Activated CD4-positive, alpha-beta T cell treated with anti-CD3 and anti-CD28 coated beads, Interleukin-2, amount 10 ng/mL, durations not matched to agents 24 days and 14 days (primary cell): Measurements from ENCODE around the gene TSPAN3. TPM values are rescaled to one million over a fixed set of nuclear protein-coding genes. Genes with fewer than 3 reads are reported as not detected.

ENCODE experiments used
- DNase-seq: peaks from one replicate; pipeline ENCODE4 v3.0.0; 2022
- H3K27ac Mint-ChIP-seq: one replicate; pipeline ENCODE4 v1.8.0; 2022; ENCODE audit warnings: mild to moderate bottlenecking, mixed read lengths
- H3K27me3 Mint-ChIP-seq: one replicate; pipeline ENCODE4 v1.8.0; 2022; ENCODE audit warnings: mixed read lengths
- H3K36me3 Mint-ChIP-seq: one replicate; pipeline ENCODE4 v1.8.0; 2022; ENCODE audit warnings: low read depth, mild to moderate bottlenecking, mixed read lengths
- H3K4me1 Mint-ChIP-seq: one replicate; pipeline ENCODE4 v1.8.0; 2021; ENCODE audit warnings: mixed read lengths
- H3K4me3 Mint-ChIP-seq: one replicate; pipeline ENCODE4 v1.8.0; 2022; ENCODE audit warnings: mild to moderate bottlenecking, moderate library complexity, mixed read lengths
- H3K9me3 Mint-ChIP-seq: one replicate; pipeline ENCODE4 v1.8.0; 2021; ENCODE audit warnings: mixed read lengths
- intact Hi-C: fragments of 100-400 bp; cut with micrococcal nuclease; formaldehyde crosslinking; loops from one replicate; pipeline ENCODE4 v1.15.1; 2023
- total RNA-seq: library from RNA; stranded (reverse); gene quantifications from 2 replicates; pipeline ENCODE4 v1.2.3, GENCODE V29; 2022

TSPAN3 gene
- total RNA-seq: 41.4 and 43.0 TPM in 2 replicates

DNA sequence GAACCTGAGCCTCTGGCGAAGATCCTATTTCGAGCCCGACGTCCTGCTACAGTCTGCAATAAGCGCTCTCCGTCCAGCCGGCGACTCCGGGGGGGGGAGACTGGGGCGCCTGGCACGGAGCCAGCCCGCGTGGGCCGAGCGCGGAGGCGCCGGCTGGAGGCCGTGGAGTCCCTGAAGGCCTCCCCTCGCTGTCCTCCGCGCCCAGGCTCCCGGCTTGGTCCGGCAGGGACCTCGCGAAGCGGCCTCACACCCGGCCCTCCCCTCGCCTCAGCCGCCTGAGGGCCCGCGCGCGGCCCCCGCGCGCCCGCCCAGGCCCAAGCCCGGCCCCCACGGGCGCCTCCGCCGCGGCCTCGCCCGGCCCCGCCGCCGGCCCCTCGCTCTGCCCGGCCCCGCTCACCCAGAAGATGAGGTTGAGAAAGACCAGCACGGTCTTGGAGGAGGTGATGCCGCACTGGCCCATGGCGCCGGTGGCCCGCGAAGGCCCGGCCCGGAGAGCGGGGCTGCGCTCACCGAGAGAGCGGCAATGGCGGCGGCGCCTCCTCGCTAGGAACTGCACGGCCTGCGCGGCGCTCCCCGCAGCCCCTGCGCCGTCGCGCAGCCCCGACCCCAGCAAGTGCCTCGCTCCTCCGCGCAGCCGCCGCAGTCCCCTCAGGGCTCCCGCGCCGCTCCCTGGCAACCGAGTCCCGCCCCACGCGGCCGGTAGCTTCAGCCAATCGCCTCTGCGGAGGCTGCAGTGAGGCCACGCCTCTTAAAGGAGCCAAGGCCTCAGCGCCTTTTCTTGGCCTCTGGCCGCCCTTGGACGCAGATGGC lies at the start of gene TSPAN3:
Gene TSPAN3 (minus strand): TSS at position 615 of the 810 bp plus-strand sequence. CDS start 155 bp downstream, at position 460.
- DNase-seq: peak; percentile 98
- intact Hi-C loops: no loop called here
- Mint-ChIP-seq H3K4me3 (peak within 1 kb of the TSS; percentile 89), H3K27me3 (peaks cover 21% of the 10 kb centered on the region), H3K36me3 (peaks cover 8% of the 10 kb centered on the region), H3K9me3 (no peaks in the 10 kb centered on the region), H3K27ac (peak within 1 kb of the TSS; percentile 78), H3K4me1 (peaks cover 30% of the 10 kb centered on the region)

DNA sequence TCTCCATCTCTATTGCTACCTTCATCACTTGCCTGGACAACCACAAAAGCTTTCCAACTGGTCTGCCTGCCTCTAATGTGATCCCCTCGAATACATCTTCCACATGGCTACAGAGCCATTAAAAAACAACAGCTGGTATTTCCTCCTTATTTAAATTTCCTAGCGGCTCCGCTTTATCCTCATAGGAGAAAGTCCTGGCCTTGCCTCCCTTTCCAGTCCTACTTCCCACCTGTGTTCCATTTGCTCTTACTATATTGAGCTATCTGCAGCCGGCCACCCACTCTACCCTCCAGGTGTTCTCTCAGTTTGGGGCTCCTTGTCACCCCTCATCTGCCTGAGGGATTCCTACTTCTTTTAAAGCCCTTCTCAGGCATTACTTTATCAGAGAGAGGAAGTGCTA lies 49.7 kb upstream of the TSPAN3 start:
- H3K4me1 Mint-ChIP-seq: peaks cover 16% of the 10 kb centered on the region
- H3K4me3 Mint-ChIP-seq: no peak overlapping the region
- intact Hi-C loops: no loop called here
- H3K27ac Mint-ChIP-seq: no peak overlapping the region
- peaks cover 2% of the 10 kb centered on the region for H3K36me3 Mint-ChIP-seq
- no peak for DNase-seq
- peaks cover 4% of the 10 kb centered on the region for H3K9me3 Mint-ChIP-seq
- peaks cover 2% of the 10 kb centered on the region for H3K27me3 Mint-ChIP-seq

GRCh38 chr15:77119446-77119845 lies 48.5 kb upstream of the TSPAN3 start:
- no peaks in the 10 kb centered on the region for H3K9me3 Mint-ChIP-seq
- intact Hi-C loops: loop anchor here (1.0 to 5.0 kb wide), 3 partner anchors 68 to 424 kb away; no protein-coding TSS in a partner anchor
- H3K4me3 Mint-ChIP-seq: no peak overlapping the region
- DNase-seq: no peak
- H3K4me1 Mint-ChIP-seq: peaks cover 16% of the 10 kb centered on the region
- H3K27ac Mint-ChIP-seq: no peak overlapping the region
- peaks cover 2% of the 10 kb centered on the region for H3K36me3 Mint-ChIP-seq
- H3K27me3 Mint-ChIP-seq: peaks cover 2% of the 10 kb centered on the region

GRCh38 chr15:77118882-77119321 lies 48.0 kb upstream of the TSPAN3 start:
- peaks cover 3% of the 10 kb centered on the region for H3K36me3 Mint-ChIP-seq
- H3K27ac Mint-ChIP-seq: no peak overlapping the region
- DNase-seq: peak; percentile 82
- H3K27me3 Mint-ChIP-seq: peaks cover 2% of the 10 kb centered on the region
- no peaks in the 10 kb centered on the region for H3K9me3 Mint-ChIP-seq
- H3K4me1 Mint-ChIP-seq: peaks cover 14% of the 10 kb centered on the region
- intact Hi-C loops: loop anchor here (1.0 to 5.0 kb wide), 4 partner anchors 68 to 424 kb away; no protein-coding TSS in a partner anchor
- no peak overlapping the region for H3K4me3 Mint-ChIP-seq

DNA sequence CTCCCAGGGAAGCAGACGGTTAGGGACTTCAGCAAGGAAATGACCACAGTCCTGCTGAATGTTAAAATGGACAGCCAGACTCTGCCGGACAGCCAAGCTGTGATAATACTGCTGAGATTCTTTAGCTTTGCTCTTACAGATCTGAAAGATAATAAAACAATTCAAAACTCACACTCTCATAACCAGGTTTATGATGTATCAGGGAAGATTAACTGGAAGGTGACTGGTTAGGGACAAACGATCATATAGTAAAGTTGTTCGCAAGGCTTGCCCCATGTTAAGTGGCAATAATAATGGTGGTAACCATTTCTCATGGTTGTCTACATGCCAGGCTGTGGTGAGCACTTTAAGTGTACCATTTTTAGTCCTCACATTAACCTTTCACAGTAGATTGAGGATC lies 44.3 kb upstream of the TSPAN3 start:
- H3K36me3 Mint-ChIP-seq: peaks cover 2% of the 10 kb centered on the region
- no peak overlapping the region for H3K27ac Mint-ChIP-seq
- H3K4me1 Mint-ChIP-seq: peaks cover 5% of the 10 kb centered on the region
- no peak overlapping the region for H3K4me3 Mint-ChIP-seq
- no peak for DNase-seq
- no peaks in the 10 kb centered on the region for H3K9me3 Mint-ChIP-seq
- peaks cover 2% of the 10 kb centered on the region for H3K27me3 Mint-ChIP-seq
- intact Hi-C loops: loop anchor here (5.0 kb wide), 2 partner anchors 72 to 143 kb away; no protein-coding TSS in a partner anchor

GRCh38 chr15:77112838-77113504 lies 42.1 kb upstream of the TSPAN3 start:
- H3K4me3 Mint-ChIP-seq: no peak overlapping the region
- H3K36me3 Mint-ChIP-seq: peaks cover 2% of the 10 kb centered on the region
- no peak for DNase-seq
- no peak overlapping the region for H3K27ac Mint-ChIP-seq
- H3K4me1 Mint-ChIP-seq: no peaks in the 10 kb centered on the region
- peaks cover 1% of the 10 kb centered on the region for H3K27me3 Mint-ChIP-seq
- intact Hi-C loops: no loop called here
- H3K9me3 Mint-ChIP-seq: no peaks in the 10 kb centered on the region

- Mint-ChIP-seq H3K4me1 (no peaks in the 10 kb centered on the region), H3K4me3 (no peak overlapping the region), H3K27me3 (no peaks in the 10 kb centered on the region), H3K36me3 (peaks cover 2% of the 10 kb centered on the region), H3K9me3 (no peaks in the 10 kb centered on the region), H3K27ac (no peak overlapping the region)
- DNase-seq: no peak
- intact Hi-C loops: no loop called here
These were observed 40.9 kb upstream of the TSPAN3 start for GRCh38 chr15:77111789-77112188.

DNA sequence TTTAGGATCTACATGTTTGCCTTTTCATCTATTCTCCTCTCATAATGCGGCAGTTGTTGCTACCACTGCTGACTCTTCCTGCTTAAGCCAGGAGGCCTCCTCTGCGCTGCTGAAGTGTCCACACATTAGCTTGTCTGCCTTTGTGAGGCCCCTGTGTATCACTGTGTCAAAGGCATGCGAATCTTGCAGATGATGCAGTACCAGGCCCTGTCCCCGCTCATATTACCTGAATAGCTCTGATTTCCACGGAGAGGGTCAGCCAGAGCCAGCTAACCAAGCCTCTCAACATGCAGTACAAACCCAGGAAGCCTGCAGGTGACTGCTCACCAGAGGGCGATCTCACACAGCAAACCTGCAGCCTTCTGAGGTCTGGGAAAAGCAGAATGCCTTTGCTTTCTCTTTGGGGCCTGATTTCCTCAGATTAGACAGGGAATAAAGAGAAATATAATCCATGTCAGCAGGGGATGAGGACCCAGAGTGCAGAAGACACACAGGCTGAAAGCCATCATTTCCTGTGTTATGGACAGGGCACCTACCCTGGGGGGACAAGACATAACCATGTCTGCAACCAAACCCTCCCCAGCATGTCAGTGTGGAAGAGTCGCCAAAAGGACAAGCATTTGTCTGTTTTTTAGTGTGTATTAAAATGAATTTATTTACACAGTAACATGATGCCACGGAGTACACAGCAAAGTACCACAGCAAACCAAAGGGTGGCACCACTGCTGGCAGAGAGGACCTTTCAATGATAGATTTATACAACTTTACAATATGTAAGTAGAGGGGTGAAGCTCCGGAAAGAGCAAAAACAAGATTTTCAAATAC lies 36.8 kb upstream of the TSPAN3 start:
- no peaks in the 10 kb centered on the region for H3K27me3 Mint-ChIP-seq
- no peak overlapping the region for H3K4me3 Mint-ChIP-seq
- no peak overlapping the region for H3K27ac Mint-ChIP-seq
- peak; percentile 84 for DNase-seq
- no peaks in the 10 kb centered on the region for H3K9me3 Mint-ChIP-seq
- H3K36me3 Mint-ChIP-seq: no peaks in the 10 kb centered on the region
- peaks cover 2% of the 10 kb centered on the region for H3K4me1 Mint-ChIP-seq
- intact Hi-C loops: loop anchor here (1.0 kb wide), 1 partner anchor 389 kb away; no protein-coding TSS in a partner anchor

GRCh38 chr15:77107068-77107467 lies 36.2 kb upstream of the TSPAN3 start:
- Mint-ChIP-seq H3K9me3 (no peaks in the 10 kb centered on the region), H3K4me3 (no peak overlapping the region), H3K36me3 (no peaks in the 10 kb centered on the region), H3K27ac (no peak overlapping the region), H3K4me1 (peaks cover 2% of the 10 kb centered on the region), H3K27me3 (no peaks in the 10 kb centered on the region)
- no peak for DNase-seq
- intact Hi-C loops: loop anchor here (1.0 kb wide), 1 partner anchor 389 kb away; no protein-coding TSS in a partner anchor

DNA sequence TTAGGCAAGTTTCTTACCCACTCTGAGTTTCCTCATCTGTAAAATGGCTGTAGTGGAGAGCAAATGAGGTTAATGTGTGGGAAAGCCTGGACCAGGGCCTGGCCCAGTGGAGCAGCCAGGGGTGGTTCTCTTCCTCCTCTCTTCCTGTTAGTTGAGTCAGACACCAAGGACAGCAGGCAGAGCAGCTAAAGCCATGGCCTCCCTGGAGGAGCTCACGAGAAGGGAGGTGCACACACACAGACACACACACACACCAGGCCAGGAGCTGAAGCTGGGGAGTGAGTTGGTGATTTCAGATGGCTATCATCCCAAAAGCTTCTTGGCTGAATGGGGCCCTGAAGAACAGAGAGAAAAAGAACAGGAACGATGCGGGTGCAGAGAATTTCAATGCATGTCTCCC lies 33.2 kb upstream of the TSPAN3 start:
- Mint-ChIP-seq H3K36me3 (no peaks in the 10 kb centered on the region), H3K27me3 (peaks cover 1% of the 10 kb centered on the region), H3K9me3 (no peaks in the 10 kb centered on the region), H3K4me1 (peaks cover 2% of the 10 kb centered on the region), H3K4me3 (no peak overlapping the region), H3K27ac (no peak overlapping the region)
- no peak for DNase-seq
- intact Hi-C loops: no loop called here

DNA sequence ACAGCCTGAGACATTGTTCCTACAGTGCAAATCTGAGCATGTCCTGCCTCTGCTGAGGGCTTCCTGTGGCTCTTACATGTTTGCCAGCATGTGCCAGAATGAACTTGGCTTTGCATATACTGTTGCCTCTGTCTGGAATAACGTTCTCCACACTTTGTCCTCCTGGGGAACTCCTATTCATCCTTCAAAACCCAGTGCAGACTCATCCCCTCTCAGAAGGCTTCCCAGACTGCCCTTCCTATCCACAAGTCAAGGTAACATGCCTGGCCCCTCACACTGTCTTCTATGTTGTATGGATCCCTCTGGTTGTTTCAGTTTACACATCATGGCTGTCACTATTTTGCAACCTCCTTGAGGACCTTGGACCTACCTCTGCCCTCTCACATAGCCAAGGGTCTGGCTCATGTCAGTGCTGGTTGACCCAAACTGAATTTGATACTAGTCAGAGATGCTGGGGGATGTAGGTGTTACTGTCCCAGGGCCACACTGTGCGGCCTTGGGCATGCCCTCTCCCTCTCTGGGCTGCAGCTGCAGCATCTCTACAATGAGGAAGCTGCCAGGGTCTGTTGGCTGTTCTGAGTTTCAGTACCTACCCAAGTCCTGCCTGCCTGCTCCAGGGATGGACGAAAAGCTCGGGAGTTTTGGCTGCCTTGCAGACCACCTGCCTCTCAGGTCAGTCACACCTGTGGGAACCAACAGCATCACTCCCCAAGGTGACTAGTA lies 29.0 kb upstream of the TSPAN3 start:
- no peak overlapping the region for H3K4me3 Mint-ChIP-seq
- H3K36me3 Mint-ChIP-seq: no peaks in the 10 kb centered on the region
- H3K27me3 Mint-ChIP-seq: peaks cover 3% of the 10 kb centered on the region
- intact Hi-C loops: no loop called here
- H3K9me3 Mint-ChIP-seq: no peaks in the 10 kb centered on the region
- H3K27ac Mint-ChIP-seq: no peak overlapping the region
- peaks cover 2% of the 10 kb centered on the region for H3K4me1 Mint-ChIP-seq
- DNase-seq: no peak

DNA sequence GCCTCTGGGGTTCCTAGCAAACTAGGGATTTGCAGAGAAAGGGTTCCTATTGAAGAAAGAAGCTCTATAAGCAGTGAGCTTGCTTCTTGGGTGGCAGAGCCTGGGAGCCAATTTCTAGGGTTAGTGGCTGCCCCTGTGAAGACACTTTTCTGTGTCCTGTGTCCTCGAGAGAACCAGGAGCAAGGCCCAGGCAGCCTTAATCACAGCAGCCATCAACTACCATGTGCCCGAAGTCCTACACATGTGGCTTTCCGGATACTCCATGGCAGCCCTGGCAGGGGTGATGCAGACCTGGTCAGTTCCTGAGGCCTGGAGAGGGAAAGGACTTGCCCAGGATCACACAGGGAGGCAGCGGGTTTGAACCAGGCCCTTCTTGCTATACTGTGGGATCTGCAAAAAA lies 27.7 kb upstream of the TSPAN3 start:
- no peak for DNase-seq
- H3K9me3 Mint-ChIP-seq: no peaks in the 10 kb centered on the region
- H3K4me1 Mint-ChIP-seq: no peaks in the 10 kb centered on the region
- H3K4me3 Mint-ChIP-seq: no peak overlapping the region
- H3K27ac Mint-ChIP-seq: no peak overlapping the region
- intact Hi-C loops: no loop called here
- H3K27me3 Mint-ChIP-seq: peaks cover 5% of the 10 kb centered on the region
- H3K36me3 Mint-ChIP-seq: no peaks in the 10 kb centered on the region

- DNase-seq: no peak
- Mint-ChIP-seq H3K4me3 (no peak overlapping the region), H3K9me3 (no peaks in the 10 kb centered on the region), H3K4me1 (no peaks in the 10 kb centered on the region), H3K27me3 (peaks cover 5% of the 10 kb centered on the region), H3K36me3 (no peaks in the 10 kb centered on the region), H3K27ac (no peak overlapping the region)
- intact Hi-C loops: no loop called here
These were observed 27.0 kb upstream of the TSPAN3 start for GRCh38 chr15:77097921-77098320.
